ES-I3 (cell line): ENCODE measurements around the gene MKX.
"Not testable (repeated sequence)": the region's sequence is repeated elsewhere in the genome, so short reads cannot be mapped to it uniquely, and the experiment has no call there.

Experiments used
- H3K36me3 ChIP-seq: 2 replicates; pipeline ENCODE4 v1.6.1; 2013; ENCODE audit warnings: mild to moderate bottlenecking, low read length, control low read depth, moderate library complexity; ENCODE audit not compliant: insufficient read depth
- H3K4me1 ChIP-seq: 2 replicates; pipeline ENCODE4 v1.6.1; 2013; ENCODE audit warnings: mild to moderate bottlenecking, control low read depth, low read length; ENCODE audit not compliant: insufficient read depth
- H3K9ac ChIP-seq: 2 replicates; pipeline ENCODE4 v1.6.1; 2013; ENCODE audit warnings: low read depth, mild to moderate bottlenecking, low read length, moderate library complexity
- H3K9me3 ChIP-seq: 2 replicates; pipeline ENCODE4 v1.6.1; 2013; ENCODE audit warnings: mild to moderate bottlenecking, low read length, moderate library complexity; ENCODE audit not compliant: control insufficient read depth, insufficient read depth

Gene MKX

GRCh38 chr10:27692663-27693062 lies 53.0 kb downstream of the MKX start:
- Histone ChIP-seq H3K9me3 (no peaks in the 10 kb centered on the region), H3K4me1 (no peaks in the 10 kb centered on the region), H3K36me3 (no peaks in the 10 kb centered on the region), H3K9ac (no peak overlapping the region)

GRCh38 chr10:27688991-27689390 lies 56.6 kb downstream of the MKX start:
- Histone ChIP-seq H3K9ac (no peak overlapping the region), H3K36me3 (no peaks in the 10 kb centered on the region), H3K4me1 (no peaks in the 10 kb centered on the region), H3K9me3 (no peaks in the 10 kb centered on the region)

DNA sequence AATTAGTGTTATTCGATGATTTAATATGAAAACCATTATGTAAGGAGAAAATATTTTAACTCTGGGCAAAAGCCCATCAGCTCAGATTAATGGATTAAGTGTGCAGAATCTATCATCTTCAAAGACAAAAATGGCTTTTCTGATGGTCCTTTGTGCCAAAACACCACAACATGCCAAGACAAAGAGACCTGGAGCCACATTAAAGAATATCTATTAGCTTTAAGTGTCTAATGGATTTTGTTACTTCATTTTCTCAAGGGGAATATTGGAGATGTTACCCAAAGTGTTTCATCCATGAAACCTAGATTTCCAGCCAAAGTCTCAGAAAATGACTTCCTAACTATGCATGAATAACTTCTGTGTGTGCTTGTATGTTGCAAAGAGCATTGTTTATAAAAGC lies 57.3 kb downstream of the MKX start:
- H3K36me3 ChIP-seq: no peaks in the 10 kb centered on the region
- H3K4me1 ChIP-seq: no peaks in the 10 kb centered on the region
- no peaks in the 10 kb centered on the region for H3K9me3 ChIP-seq
- no peak overlapping the region for H3K9ac ChIP-seq

DNA sequence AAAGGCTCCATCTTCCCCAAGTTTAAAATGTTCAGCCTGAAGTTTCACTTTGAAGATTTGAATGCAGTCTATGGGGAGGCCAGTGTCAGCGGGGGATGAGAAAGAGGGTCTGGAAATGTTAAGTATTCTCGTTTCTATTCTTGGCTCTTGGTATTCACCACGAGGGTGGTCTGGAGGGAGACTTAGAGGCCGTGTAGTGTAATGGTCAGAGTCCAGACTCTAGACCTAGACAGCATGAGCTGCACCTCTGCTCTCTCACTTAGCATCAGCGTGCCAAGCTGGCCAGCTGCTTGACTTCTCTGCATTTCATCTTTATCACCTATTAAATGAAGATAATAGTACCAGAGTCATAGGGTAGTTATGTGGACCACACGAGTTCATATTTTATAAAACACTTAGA lies 57.9 kb downstream of the MKX start:
- no peaks in the 10 kb centered on the region for H3K4me1 ChIP-seq
- H3K9ac ChIP-seq: no peak overlapping the region
- no peaks in the 10 kb centered on the region for H3K9me3 ChIP-seq
- no peaks in the 10 kb centered on the region for H3K36me3 ChIP-seq

DNA sequence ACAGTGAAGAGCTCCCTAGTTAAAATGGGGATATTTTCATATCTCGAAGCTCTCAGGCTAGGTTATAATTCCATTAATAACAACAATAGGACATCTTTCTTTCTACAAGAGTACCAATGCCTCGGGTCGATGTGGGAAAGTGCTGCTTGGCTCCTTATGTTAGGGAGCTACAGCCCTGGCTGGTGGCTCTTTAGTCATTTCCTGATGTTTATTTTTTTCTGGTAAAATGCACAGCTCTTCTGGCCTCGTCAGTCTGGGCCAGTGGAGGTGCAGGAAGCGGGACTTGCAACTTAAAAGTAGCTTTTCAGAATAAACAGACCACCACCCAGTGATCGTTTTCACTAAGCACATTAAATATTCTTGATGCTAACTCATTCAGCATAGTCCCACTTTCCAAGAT lies 58.3 kb downstream of the MKX start:
- H3K9me3 ChIP-seq: no peaks in the 10 kb centered on the region
- H3K36me3 ChIP-seq: no peaks in the 10 kb centered on the region
- no peaks in the 10 kb centered on the region for H3K4me1 ChIP-seq
- H3K9ac ChIP-seq: no peak overlapping the region

- Histone ChIP-seq H3K4me1 (no peaks in the 10 kb centered on the region), H3K36me3 (no peaks in the 10 kb centered on the region), H3K9ac (no peak overlapping the region), H3K9me3 (no peaks in the 10 kb centered on the region)
Observed at GRCh38 chr10:27685681-27686080, 59.9 kb downstream of the MKX start.

GRCh38 chr10:27683226-27683625 lies 62.4 kb downstream of the MKX start:
- no peak overlapping the region for H3K9ac ChIP-seq
- no peaks in the 10 kb centered on the region for H3K9me3 ChIP-seq
- H3K36me3 ChIP-seq: no peaks in the 10 kb centered on the region
- H3K4me1 ChIP-seq: peaks cover 7% of the 10 kb centered on the region

- H3K36me3 ChIP-seq, H3K9ac ChIP-seq, H3K9me3 ChIP-seq, H3K4me1 ChIP-seq: not testable (repeated sequence)
Observed at GRCh38 chr10:27681795-27682194, 63.8 kb downstream of the MKX start.

DNA sequence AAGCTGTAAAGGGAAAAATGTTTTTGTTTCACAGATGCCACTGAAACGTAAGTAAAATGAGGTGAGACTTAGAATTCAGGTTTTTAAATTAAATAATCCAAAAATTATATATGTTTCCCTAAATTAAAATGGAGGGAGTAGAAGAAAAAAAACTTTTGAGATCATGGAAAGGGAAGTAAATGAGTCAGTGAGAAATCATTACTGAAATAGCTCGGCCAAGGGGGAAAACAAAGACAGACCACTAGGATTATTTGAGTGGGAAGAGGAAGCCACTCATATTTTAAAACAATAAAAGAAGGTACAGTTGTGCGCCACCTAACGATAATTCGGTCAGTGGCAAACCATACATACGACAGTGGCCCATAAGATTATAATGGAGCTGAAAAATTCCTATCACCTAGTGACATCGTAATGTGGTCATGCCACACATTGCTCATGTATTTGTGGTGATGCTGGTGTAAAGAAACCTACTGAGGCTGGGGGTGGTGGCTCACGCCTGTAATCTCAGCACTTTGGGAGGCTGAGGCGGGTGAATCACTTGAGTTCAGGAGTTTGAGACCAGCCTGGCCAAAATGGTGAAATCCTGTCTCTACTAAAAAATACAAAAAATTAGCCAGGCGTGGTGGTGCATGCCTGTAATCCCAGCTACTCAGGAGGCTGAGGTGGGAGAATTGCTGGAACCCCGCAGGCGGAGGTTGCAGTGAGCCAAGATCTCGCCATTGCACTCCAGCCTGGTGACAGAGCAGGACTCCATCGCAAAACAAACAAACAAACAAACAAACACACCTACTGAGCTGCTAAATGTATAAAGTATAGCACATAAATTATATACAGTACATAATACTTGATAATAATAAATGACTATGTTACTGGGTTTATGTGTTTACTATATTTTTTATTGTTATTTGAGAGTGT lies 64.7 kb downstream of the MKX start:
- H3K9me3 ChIP-seq: no peaks in the 10 kb centered on the region
- no peak overlapping the region for H3K9ac ChIP-seq
- H3K4me1 ChIP-seq: peaks cover 7% of the 10 kb centered on the region
- H3K36me3 ChIP-seq: no peaks in the 10 kb centered on the region

DNA sequence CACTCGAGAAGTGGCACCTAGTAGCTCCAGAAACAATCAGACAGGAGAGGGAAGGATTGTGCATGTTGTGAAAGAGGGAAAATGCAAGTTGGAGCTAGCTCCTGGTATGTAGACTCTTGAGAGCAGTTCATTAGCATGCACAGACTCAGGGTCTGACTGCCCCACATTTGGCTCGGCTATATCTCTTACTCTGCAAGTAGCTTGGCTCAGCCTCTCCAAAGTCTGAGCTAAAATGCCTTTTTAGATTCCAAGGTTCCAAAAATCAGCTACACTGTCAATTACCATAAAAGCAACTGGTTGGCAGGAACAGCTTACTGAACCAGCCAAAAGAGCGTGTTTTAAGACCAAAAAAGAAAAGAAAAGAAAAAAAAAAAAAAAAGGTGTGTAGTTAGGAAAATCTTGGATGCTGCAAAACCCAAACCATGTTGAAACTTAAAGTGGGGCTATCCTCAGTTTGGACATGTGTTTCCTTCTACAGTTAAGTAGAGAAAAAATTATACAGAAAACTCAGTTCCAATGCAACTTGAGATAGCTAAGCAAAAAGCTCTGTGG lies 65.5 kb downstream of the MKX start:
- Histone ChIP-seq H3K9ac (no peak overlapping the region), H3K4me1 (peaks cover 7% of the 10 kb centered on the region), H3K36me3 (no peaks in the 10 kb centered on the region), H3K9me3 (no peaks in the 10 kb centered on the region)

- no peaks in the 10 kb centered on the region for H3K36me3 ChIP-seq
- H3K9me3 ChIP-seq: no peaks in the 10 kb centered on the region
- peaks cover 7% of the 10 kb centered on the region for H3K4me1 ChIP-seq
- H3K9ac ChIP-seq: no peak overlapping the region
Observed at GRCh38 chr10:27679369-27679912, 66.2 kb downstream of the MKX start.

GRCh38 chr10:27678166-27678565 lies 67.5 kb downstream of the MKX start:
- Histone ChIP-seq H3K4me1 (peaks cover 7% of the 10 kb centered on the region), H3K36me3 (no peaks in the 10 kb centered on the region)

DNA sequence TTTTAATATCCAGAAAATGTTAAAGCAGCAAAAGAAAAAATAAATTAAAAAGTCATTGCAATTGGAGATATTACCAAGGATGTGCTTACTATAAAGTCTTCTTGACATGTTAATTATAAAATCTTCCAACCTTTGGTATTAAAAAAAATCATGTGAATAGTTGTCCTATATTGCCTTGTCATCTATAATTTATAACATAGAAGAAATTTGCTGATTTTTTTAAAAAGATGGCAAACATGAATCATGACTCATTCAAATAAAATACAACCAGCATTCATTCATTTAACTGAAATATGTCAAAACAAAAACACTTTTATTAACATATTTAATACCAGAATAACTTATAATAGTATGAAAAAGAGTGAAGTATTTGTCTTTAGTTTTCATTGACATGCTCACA lies 72.6 kb downstream of the MKX start:
- H3K36me3 ChIP-seq: no peaks in the 10 kb centered on the region
- H3K4me1 ChIP-seq: no peaks in the 10 kb centered on the region
- no peak overlapping the region for H3K9ac ChIP-seq
- H3K9me3 ChIP-seq: no peaks in the 10 kb centered on the region

More at GRCh38 chr10:27678166-27678565, 67.5 kb downstream of the MKX start:
- Histone ChIP-seq H3K9ac (no peak overlapping the region), H3K9me3 (no peaks in the 10 kb centered on the region)

GRCh38 chr10:27671821-27672220 lies 73.8 kb downstream of the MKX start:
- Histone ChIP-seq H3K9me3 (no peaks in the 10 kb centered on the region), H3K9ac (no peak overlapping the region), H3K36me3 (no peaks in the 10 kb centered on the region), H3K4me1 (no peaks in the 10 kb centered on the region)

DNA sequence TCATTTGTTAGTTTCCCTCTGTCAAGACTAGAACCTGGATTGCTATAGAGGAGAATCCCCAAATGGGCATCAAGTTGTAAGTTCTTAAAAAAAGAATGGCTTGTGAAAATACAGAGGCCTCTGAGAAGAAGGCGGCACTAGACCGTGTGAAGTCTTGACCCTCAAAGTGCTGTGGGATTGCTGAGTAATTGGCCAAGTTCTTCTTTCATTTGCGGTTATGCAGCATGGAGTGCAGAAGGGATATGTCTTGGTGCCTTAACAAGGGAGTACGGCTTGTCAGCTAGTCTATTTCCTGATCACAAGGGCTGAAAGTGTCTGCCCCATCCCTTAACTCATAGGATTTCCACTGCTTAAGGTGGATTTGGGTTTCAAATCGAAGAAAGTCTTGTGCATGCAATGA lies 81.2 kb downstream of the MKX start:
- H3K9me3 ChIP-seq: no peaks in the 10 kb centered on the region
- H3K36me3 ChIP-seq: no peaks in the 10 kb centered on the region
- H3K4me1 ChIP-seq: no peaks in the 10 kb centered on the region
- no peak overlapping the region for H3K9ac ChIP-seq
